ENCODE results near the gene SETD6. TPM values are rescaled to one million over a fixed set of nuclear protein-coding genes. Genes with fewer than 3 reads are reported as not detected.

SETD6 gene
- total and polyA plus RNA-seq, 2 of the 13 experiments (the other 11 are each of a cell fraction or from before 2014, with no cell fraction given) = 24.0 to 25.7 TPM

- Histone ChIP-seq H3K4me3 (replicated peaks in 1 of 3; ENCODE audit: insufficient read depth in 1 of 3, low read depth in 2 of 3, low read length in 3 of 3) (no peak overlapping the region), H2AFZ (ENCODE audit: low read length) (no peak overlapping the region), H3K4me2 (ENCODE audit: low read depth, low read length) (no peak overlapping the region), H3K79me2 (ENCODE audit: insufficient read depth, low read length) (no peaks in the 10 kb centered on the region), H3K27ac (ENCODE audit: extremely low read length, insufficient read depth, low read length) (no peak overlapping the region), H3K27me3 (ENCODE audit: control insufficient read depth in 1 of 2, insufficient read depth in 2 of 2, low read length in 2 of 2) (no peaks in the 10 kb centered on the region), H3K36me3 (replicated peaks in 1 of 2; ENCODE audit: control insufficient read depth in 1 of 2, insufficient read depth in 2 of 2, low read length in 2 of 2) (peaks cover 32 to 97% of the 10 kb centered on the region in 2 experiments), H4K20me1 (ENCODE audit: insufficient read depth, low read length) (no peaks in the 10 kb centered on the region), H3K9ac (ENCODE audit: insufficient read depth, low read depth, low read length) (no peak overlapping the region), H3K4me1 (ENCODE audit: insufficient read depth, low read length) (no peaks in the 10 kb centered on the region), H3K9me3 (ENCODE audit: low read length) (no peaks in the 10 kb centered on the region)
- ChIA-PET POLR2A (interaction anchor here (1.1 kb wide), 1 partner anchor 36 kb away, joined by 3 read pairs; no protein-coding TSS in a partner anchor), CTCF (ENCODE audit: low intra/inter-chr PET ratio, low total read pairs) (no interaction called here)
- TF ChIP-seq RBM22 (optimal IDR thresholded peaks at IDR 0.05; ENCODE audit: low read length) (peak; percentile 53), ZNF792 (CRISPR knock-in tag; IDR thresholded peaks at IDR 0.05) (no peak), CEBPG (CRISPR knock-in tag; IDR thresholded peaks at IDR 0.05) (no peak), REST (IDR thresholded peaks at IDR 0.05; ENCODE audit: borderline replicate concordance in 1 of 2, low read depth in 1 of 2, low read length in 2 of 2) (no peak), ZNF773 (CRISPR knock-in tag; IDR thresholded peaks at IDR 0.05; ENCODE audit: borderline replicate concordance) (no peak)
- intact Hi-C loops (cut with micrococcal nuclease; ENCODE audit: unreplicated experiment) (no loop called here), in situ Hi-C loops (cut with HindIII; ENCODE audit: extremely low pct_ligation_motif_present, low pct_unique_long_range_greater_than_20kb) (no loop called here)
- FAIRE-seq (no peak), ATAC-seq (no peak; the same call in 2 of the 3 replicates), DNase-seq (ENCODE audit: low spot score) (no peak)
- BruUV-seq (replicated peaks) = no TSS peak
- 98% methylated on average over 3 of the region's 3 CpGs for WGBS (ENCODE audit: low lambda C conversion rate)
Observed at GRCh38 chr16:58551496-58551895, 36.2 kb downstream of the SETD6 start.

DNA sequence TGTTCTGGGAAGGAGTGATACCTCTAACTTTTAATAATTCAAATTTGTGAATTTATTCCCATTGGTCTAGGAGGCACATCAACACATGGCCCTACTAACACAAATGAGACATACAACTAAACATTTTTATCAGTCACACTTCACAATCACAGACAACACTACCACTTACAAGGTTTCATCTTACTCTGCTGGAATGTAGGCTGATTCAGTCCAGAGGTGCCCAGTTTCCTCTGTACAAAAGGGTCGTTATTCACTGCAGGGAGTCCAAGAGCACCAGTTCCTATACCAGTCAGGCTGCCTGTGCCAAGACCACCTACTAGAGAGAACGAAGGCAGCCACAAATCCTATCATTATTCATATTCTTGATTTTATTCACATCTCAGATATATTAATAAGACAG lies 41.4 kb downstream of the SETD6 start:
- intact Hi-C loops (cut with micrococcal nuclease; ENCODE audit: unreplicated experiment) (no loop called here), in situ Hi-C loops (cut with HindIII; ENCODE audit: extremely low pct_ligation_motif_present, low pct_unique_long_range_greater_than_20kb) (no loop called here)
- no peak for FAIRE-seq
- Histone ChIP-seq H2AFZ (ENCODE audit: low read length) (no peak overlapping the region), H3K27me3 (ENCODE audit: control insufficient read depth in 1 of 2, insufficient read depth in 2 of 2, low read length in 2 of 2) (no peaks in the 10 kb centered on the region), H3K27ac (ENCODE audit: extremely low read length, insufficient read depth, low read length) (no peak overlapping the region), H3K4me2 (ENCODE audit: low read depth, low read length) (no peak overlapping the region), H3K79me2 (ENCODE audit: insufficient read depth, low read length) (peaks cover 8% of the 10 kb centered on the region), H3K36me3 (replicated peaks in 1 of 2; ENCODE audit: control insufficient read depth in 1 of 2, insufficient read depth in 2 of 2, low read length in 2 of 2) (peaks cover 35 to 99% of the 10 kb centered on the region in 2 experiments), H3K9ac (ENCODE audit: insufficient read depth, low read depth, low read length) (no peak overlapping the region), H3K4me3 (replicated peaks in 1 of 3; ENCODE audit: insufficient read depth in 1 of 3, low read depth in 2 of 3, low read length in 3 of 3) (no peak overlapping the region), H4K20me1 (ENCODE audit: insufficient read depth, low read length) (peaks cover 4% of the 10 kb centered on the region), H3K4me1 (ENCODE audit: insufficient read depth, low read length) (no peaks in the 10 kb centered on the region), H3K9me3 (ENCODE audit: low read length) (no peaks in the 10 kb centered on the region)
- 92% methylated on average over 2 of the region's 2 CpGs for WGBS (ENCODE audit: low lambda C conversion rate)
- ChIA-PET POLR2A (no interaction called here), CTCF (ENCODE audit: low intra/inter-chr PET ratio, low total read pairs) (no interaction called here)
- no peak for ATAC-seq
- TF ChIP-seq RBM22 (optimal IDR thresholded peaks at IDR 0.05; ENCODE audit: low read length) (peak; percentile 87), U2AF1 (optimal IDR thresholded peaks at IDR 0.05; ENCODE audit: low read depth, low read length) (no peak), POLR2AphosphoS5 (IDR thresholded peaks at IDR 0.05; ENCODE audit: low read depth, low read length) (0 out of 2 replicates have a peak, but pooled peaks have one; percentile 16), ZNF75D (CRISPR knock-in tag; IDR thresholded peaks at IDR 0.05; ENCODE audit: borderline replicate concordance) (no peak)
- BruUV-seq (replicated peaks) = no TSS peak
- DNase-seq (ENCODE audit: low spot score) = no peak

Measured in HepG2 (cell line).